Neural cell (in vitro differentiated cells): Measurements from ENCODE around the gene GPR84. TPM values are rescaled to one million over a fixed set of nuclear protein-coding genes. Genes with fewer than 3 reads are reported as not detected.

Experiments used
- H2AFZ ChIP-seq: fragments of 200-600, 300-800 bp; sonication (generic), shearing (Covaris generic); 2 replicates; pipeline ENCODE4 v1.6.0; 2014; ENCODE audit warnings: low read depth, mild to moderate bottlenecking, antibody characterized with exemption, low read length, moderate library complexity
- H3F3A ChIP-seq: fragments of 200-600 bp; shearing (Covaris generic); 2 replicates; pipeline ENCODE4 v1.6.1; 2016; ENCODE audit warnings: mild to moderate bottlenecking, moderate library complexity, mixed read lengths, antibody characterized with exemption, low read length; ENCODE audit not compliant: insufficient read depth, poor library complexity, severe bottlenecking
- H3K27ac ChIP-seq: fragments of 200-600, 300-800 bp; sonication (generic), shearing (Covaris generic); 2 replicates; pipeline ENCODE4 v1.5.1; 2014; ENCODE audit warnings: mild to moderate bottlenecking, low read length, moderate library complexity
- H3K27me3 ChIP-seq: fragments of 300-800, 200-600 bp; sonication (generic), shearing (Covaris generic); 2 replicates; pipeline ENCODE4 v1.6.0; 2014; ENCODE audit warnings: mild to moderate bottlenecking, low read depth, low read length, moderate library complexity; ENCODE audit not compliant: insufficient read depth
- H3K36me3 ChIP-seq: fragments of 300-800, 200-600 bp; sonication (generic), shearing (Covaris generic); 2 replicates; pipeline ENCODE4 v1.5.1; 2014; ENCODE audit warnings: mild to moderate bottlenecking, antibody characterized with exemption, low read length, moderate library complexity; ENCODE audit not compliant: insufficient read depth
- H3K4me2 ChIP-seq: fragments of 300-800, 200-600 bp; sonication (generic), shearing (Covaris generic); 2 replicates; pipeline ENCODE4 v1.6.0; 2014; ENCODE audit warnings: mild to moderate bottlenecking, low read length
- H3K4me3 ChIP-seq: fragments of 300-800, 200-600 bp; sonication (generic), shearing (Covaris generic); 2 replicates; pipeline ENCODE4 v1.5.1; 2014; ENCODE audit warnings: mild to moderate bottlenecking, low read length, moderate library complexity
- H3K79me2 ChIP-seq: fragments of 200-600 bp; shearing (Covaris generic); replicated peaks from 2 replicates; pipeline ENCODE4 v1.6.0; 2014; ENCODE audit warnings: mild to moderate bottlenecking, low read length, moderate library complexity; ENCODE audit not compliant: insufficient read depth
- H3K9ac ChIP-seq: fragments of 300-800, 200-600 bp; sonication (generic), shearing (Covaris generic); 2 replicates; pipeline ENCODE4 v1.6.1; 2016; ENCODE audit warnings: mild to moderate bottlenecking, low read length, mixed read lengths
- H3K9me2 ChIP-seq: fragments of 200-600 bp; shearing (Covaris generic); 2 replicates; pipeline ENCODE4 v1.6.1; 2016; ENCODE audit warnings: mild to moderate bottlenecking, low read length, mixed read lengths; ENCODE audit not compliant: insufficient read depth
- H3K9me3 ChIP-seq: fragments of 200-600, 300-800 bp; sonication (generic), shearing (Covaris generic); 2 replicates; pipeline ENCODE4 v1.6.1; 2016; ENCODE audit warnings: mild to moderate bottlenecking, mixed run types, low read length, moderate library complexity, mixed read lengths
- H4K20me1 ChIP-seq: fragments of 200-600 bp; shearing (Covaris generic); 2 replicates; pipeline ENCODE4 v1.6.1; 2016; ENCODE audit warnings: mild to moderate bottlenecking, mixed run types; ENCODE audit not compliant: insufficient read depth
- EP300 ChIP-seq: fragments of 450-650 bp; conservative IDR thresholded peaks from 2 replicates; pipeline ENCODE4 v1.6.1; 2014; ENCODE audit warnings: antibody characterized with exemption, mild to moderate bottlenecking, moderate library complexity; ENCODE audit not compliant: poor library complexity, severe bottlenecking
- EZH2 ChIP-seq: fragments of 200-600, 300-800 bp; shearing (Covaris generic), sonication (generic); IDR thresholded peaks from 2 replicates; pipeline ENCODE4 v1.6.1; 2014; ENCODE audit warnings: antibody characterized with exemption, low read length, borderline replicate concordance, mild to moderate bottlenecking; ENCODE audit not compliant: insufficient read depth, poor library complexity, severe bottlenecking
- MXI1 ChIP-seq: fragments of 450-650 bp; conservative IDR thresholded peaks from 2 replicates; pipeline ENCODE4 v1.6.1; 2014; ENCODE audit warnings: antibody characterized with exemption, mild to moderate bottlenecking; ENCODE audit not compliant: poor library complexity, severe bottlenecking
- POLR2AphosphoS5 ChIP-seq: IDR thresholded peaks from 2 replicates; pipeline ENCODE4 v1.6.1; 2012
- RAD21 ChIP-seq: fragments of 450-650 bp; conservative IDR thresholded peaks from 2 replicates; pipeline ENCODE4 v1.6.1; 2014; ENCODE audit warnings: antibody characterized with exemption, mild to moderate bottlenecking, moderate library complexity
- SMC3 ChIP-seq: fragments of 450-650 bp; conservative IDR thresholded peaks from 2 replicates; pipeline ENCODE4 v1.6.1; 2014; ENCODE audit warnings: antibody characterized with exemption, mild to moderate bottlenecking, moderate library complexity; ENCODE audit not compliant: poor library complexity
- TAF1 ChIP-seq: IDR thresholded peaks from 2 replicates; pipeline ENCODE4 v1.6.1; 2012; ENCODE audit warnings: low read depth
- polyA plus RNA-seq: library from polyadenylated mRNA; depleted of rRNA; stranded (reverse); fragments of >200 nt; gene quantifications from 2 replicates; pipeline ENCODE4 v1.2.3, GENCODE V29; 2014
- TF ChIP-seq, protein P1 (sequence below): IDR thresholded peaks from 2 replicates; pipeline ENCODE4 v1.6.1; 2012; ENCODE audit warnings: borderline replicate concordance
- TF ChIP-seq, protein P2 (sequence below): fragments of 450-650 bp; IDR thresholded peaks from 2 replicates; pipeline ENCODE4 v1.5.1; 2014; ENCODE audit warnings: antibody characterized with exemption, mild to moderate bottlenecking, moderate library complexity; ENCODE audit not compliant: poor library complexity, severe bottlenecking

GPR84 gene
- polyA plus RNA-seq, 1 donor from 2014 or later: not detected

DNA sequence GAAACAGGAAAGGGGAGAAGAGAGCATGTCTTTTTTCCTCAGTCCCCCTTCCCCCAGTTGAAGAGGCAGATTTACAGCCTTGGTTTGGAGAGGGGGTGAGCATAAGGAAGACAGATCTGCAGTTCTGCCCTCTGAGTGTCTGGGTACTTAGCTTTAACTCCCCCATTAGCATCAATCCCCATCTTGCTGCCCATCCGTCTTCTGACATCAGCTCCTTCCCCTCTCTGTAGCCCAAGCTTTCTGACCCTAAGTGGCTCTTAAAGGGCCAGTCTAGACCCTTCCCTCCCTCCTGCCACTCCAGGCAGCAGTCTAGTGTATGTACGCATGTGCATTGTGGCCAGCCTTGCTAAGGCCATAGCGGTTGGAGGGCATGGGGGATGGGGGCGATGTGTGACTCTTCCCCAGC, 7.3 kb downstream of the GPR84 start:
- no peak overlapping the region for H2AFZ ChIP-seq
- no peaks in the 10 kb centered on the region for H3K9me2 ChIP-seq
- peak overlapping the region; percentile 94 for H3K9ac ChIP-seq
- TF ChIP-seq, protein P1, sequence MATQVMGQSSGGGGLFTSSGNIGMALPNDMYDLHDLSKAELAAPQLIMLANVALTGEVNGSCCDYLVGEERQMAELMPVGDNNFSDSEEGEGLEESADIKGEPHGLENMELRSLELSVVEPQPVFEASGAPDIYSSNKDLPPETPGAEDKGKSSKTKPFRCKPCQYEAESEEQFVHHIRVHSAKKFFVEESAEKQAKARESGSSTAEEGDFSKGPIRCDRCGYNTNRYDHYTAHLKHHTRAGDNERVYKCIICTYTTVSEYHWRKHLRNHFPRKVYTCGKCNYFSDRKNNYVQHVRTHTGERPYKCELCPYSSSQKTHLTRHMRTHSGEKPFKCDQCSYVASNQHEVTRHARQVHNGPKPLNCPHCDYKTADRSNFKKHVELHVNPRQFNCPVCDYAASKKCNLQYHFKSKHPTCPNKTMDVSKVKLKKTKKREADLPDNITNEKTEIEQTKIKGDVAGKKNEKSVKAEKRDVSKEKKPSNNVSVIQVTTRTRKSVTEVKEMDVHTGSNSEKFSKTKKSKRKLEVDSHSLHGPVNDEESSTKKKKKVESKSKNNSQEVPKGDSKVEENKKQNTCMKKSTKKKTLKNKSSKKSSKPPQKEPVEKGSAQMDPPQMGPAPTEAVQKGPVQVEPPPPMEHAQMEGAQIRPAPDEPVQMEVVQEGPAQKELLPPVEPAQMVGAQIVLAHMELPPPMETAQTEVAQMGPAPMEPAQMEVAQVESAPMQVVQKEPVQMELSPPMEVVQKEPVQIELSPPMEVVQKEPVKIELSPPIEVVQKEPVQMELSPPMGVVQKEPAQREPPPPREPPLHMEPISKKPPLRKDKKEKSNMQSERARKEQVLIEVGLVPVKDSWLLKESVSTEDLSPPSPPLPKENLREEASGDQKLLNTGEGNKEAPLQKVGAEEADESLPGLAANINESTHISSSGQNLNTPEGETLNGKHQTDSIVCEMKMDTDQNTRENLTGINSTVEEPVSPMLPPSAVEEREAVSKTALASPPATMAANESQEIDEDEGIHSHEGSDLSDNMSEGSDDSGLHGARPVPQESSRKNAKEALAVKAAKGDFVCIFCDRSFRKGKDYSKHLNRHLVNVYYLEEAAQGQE: no peak
- TF ChIP-seq, protein P2, sequence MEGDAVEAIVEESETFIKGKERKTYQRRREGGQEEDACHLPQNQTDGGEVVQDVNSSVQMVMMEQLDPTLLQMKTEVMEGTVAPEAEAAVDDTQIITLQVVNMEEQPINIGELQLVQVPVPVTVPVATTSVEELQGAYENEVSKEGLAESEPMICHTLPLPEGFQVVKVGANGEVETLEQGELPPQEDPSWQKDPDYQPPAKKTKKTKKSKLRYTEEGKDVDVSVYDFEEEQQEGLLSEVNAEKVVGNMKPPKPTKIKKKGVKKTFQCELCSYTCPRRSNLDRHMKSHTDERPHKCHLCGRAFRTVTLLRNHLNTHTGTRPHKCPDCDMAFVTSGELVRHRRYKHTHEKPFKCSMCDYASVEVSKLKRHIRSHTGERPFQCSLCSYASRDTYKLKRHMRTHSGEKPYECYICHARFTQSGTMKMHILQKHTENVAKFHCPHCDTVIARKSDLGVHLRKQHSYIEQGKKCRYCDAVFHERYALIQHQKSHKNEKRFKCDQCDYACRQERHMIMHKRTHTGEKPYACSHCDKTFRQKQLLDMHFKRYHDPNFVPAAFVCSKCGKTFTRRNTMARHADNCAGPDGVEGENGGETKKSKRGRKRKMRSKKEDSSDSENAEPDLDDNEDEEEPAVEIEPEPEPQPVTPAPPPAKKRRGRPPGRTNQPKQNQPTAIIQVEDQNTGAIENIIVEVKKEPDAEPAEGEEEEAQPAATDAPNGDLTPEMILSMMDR: no peak
- no peak for TF ChIP-seq SMC3
- TF ChIP-seq POLR2AphosphoS5: no peak
- TF ChIP-seq TAF1: no peak
- TF ChIP-seq EZH2: no peak
- no peak for TF ChIP-seq MXI1
- TF ChIP-seq EP300: no peak
- TF ChIP-seq RAD21: no peak
- H3K27ac ChIP-seq: peak overlapping the region; percentile 99
- H3K27me3 ChIP-seq: no peaks in the 10 kb centered on the region
- H3F3A ChIP-seq: peaks cover 4% of the 10 kb centered on the region
- H4K20me1 ChIP-seq: no peaks in the 10 kb centered on the region
- peak overlapping the region; percentile 68 for H3K4me3 ChIP-seq
- no peaks in the 10 kb centered on the region for H3K36me3 ChIP-seq
- H3K9me3 ChIP-seq: no peaks in the 10 kb centered on the region
- H3K4me2 ChIP-seq: peak overlapping the region; percentile 84
- peaks cover 17% of the 10 kb centered on the region for H3K79me2 ChIP-seq

DNA sequence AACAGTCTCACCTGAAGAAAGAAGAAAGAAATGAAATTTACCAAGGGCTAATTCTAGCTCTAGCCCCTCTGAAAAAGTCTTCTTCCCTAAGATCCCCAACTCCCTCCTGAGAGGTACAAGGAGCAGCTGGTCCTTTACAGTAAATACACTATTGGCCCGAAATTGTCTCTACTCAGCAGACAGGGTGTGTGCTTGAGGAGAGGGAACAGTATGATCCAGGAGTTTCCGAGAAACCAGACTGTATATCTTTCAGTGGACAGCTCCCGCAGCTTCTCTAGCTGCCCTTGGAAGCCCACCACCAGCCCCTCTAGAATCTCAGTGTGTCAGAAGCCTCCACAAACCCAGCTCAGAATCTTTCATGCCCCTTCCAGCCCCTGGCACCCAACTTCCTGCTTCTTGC, 8.1 kb downstream of the GPR84 start:
- Histone ChIP-seq H3K27me3 (no peaks in the 10 kb centered on the region), H3K79me2 (peaks cover 17% of the 10 kb centered on the region), H4K20me1 (no peaks in the 10 kb centered on the region), H3K9ac (peak overlapping the region; percentile 94), H3F3A (peaks cover 5% of the 10 kb centered on the region), H2AFZ (no peak overlapping the region), H3K27ac (no peak overlapping the region), H3K36me3 (no peaks in the 10 kb centered on the region), H3K9me2 (no peaks in the 10 kb centered on the region), H3K4me3 (peak overlapping the region; percentile 68), H3K4me2 (no peak overlapping the region), H3K9me3 (no peaks in the 10 kb centered on the region)
- TF ChIP-seq EZH2 (no peak), SMC3 (no peak), MXI1 (no peak), EP300 (no peak), TAF1 (no peak), POLR2AphosphoS5 (no peak), RAD21 (no peak)
- TF ChIP-seq, protein P1: no peak
- TF ChIP-seq, protein P2: no peak
